DND-41 (cell line): ENCODE measurements around the gene LRPPRC.

Source experiments
- EZH2 ChIP-seq: IDR thresholded peaks from 3 replicates; pipeline ENCODE4 v1.6.1; 2012; ENCODE audit warnings: borderline replicate concordance, low read depth, mild to moderate bottlenecking, moderate library complexity, low read length, inconsistent platforms; ENCODE audit not compliant: severe bottlenecking
- TF ChIP-seq, protein P1 (sequence below): IDR thresholded peaks from 2 replicates; pipeline ENCODE4 v1.5.1; 2012; ENCODE audit warnings: borderline replicate concordance, low read length, moderate library complexity, mild to moderate bottlenecking; ENCODE audit not compliant: poor library complexity, severe bottlenecking; ENCODE audit errors: extremely low read depth

DNA sequence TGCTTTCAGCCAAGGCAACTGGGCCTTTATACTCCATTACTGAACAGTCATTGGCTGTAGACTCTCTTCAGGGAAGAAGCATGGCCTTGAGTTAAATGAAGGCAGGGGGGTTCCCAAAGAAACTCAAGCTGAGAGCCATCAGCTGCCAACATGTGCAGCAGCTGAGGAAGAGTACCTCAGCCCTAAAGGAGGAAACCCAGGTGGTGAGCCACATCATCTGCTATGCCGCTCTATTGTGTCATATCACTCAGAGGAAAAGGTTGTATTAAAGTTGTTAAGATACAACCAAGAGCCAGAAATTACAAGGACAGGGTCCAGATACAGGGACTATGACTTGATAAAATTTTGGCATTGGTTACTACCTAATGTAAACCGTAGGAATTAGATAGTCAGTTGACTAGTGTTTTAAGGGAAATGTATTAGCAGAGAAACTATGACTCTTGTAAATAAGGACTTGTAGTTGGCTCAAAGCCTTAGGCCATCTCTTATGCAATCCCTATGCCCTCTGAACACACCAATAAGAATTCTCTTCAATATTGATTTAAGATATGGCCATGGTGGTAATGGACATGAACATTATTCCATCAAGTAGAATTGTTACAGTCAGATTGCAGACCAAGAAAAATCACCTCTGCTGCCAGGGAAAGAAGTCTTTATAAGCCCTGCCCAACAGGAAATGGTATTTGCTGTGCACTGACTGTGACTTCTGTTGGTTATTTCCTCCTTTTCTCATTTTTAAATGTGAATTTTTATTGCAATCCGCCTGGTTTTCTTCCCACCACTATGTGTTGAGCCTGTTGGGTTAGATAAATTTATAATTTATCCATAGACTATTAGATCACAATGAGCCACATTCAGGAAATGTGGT lies 9.2 kb upstream of the LRPPRC start:
- TF ChIP-seq, protein P1, sequence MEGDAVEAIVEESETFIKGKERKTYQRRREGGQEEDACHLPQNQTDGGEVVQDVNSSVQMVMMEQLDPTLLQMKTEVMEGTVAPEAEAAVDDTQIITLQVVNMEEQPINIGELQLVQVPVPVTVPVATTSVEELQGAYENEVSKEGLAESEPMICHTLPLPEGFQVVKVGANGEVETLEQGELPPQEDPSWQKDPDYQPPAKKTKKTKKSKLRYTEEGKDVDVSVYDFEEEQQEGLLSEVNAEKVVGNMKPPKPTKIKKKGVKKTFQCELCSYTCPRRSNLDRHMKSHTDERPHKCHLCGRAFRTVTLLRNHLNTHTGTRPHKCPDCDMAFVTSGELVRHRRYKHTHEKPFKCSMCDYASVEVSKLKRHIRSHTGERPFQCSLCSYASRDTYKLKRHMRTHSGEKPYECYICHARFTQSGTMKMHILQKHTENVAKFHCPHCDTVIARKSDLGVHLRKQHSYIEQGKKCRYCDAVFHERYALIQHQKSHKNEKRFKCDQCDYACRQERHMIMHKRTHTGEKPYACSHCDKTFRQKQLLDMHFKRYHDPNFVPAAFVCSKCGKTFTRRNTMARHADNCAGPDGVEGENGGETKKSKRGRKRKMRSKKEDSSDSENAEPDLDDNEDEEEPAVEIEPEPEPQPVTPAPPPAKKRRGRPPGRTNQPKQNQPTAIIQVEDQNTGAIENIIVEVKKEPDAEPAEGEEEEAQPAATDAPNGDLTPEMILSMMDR: no peak
- no peak for TF ChIP-seq EZH2
